ENCODE results near the gene NEK3.
"Not testable (repeated sequence)": the region's sequence is repeated elsewhere in the genome, so short reads cannot be mapped to it uniquely, and the experiment has no call there.

GRCh38 chr13:52170828-52171391 is 11.5 kb upstream of the NEK3 start:
- TF ChIP-seq, protein P1, sequence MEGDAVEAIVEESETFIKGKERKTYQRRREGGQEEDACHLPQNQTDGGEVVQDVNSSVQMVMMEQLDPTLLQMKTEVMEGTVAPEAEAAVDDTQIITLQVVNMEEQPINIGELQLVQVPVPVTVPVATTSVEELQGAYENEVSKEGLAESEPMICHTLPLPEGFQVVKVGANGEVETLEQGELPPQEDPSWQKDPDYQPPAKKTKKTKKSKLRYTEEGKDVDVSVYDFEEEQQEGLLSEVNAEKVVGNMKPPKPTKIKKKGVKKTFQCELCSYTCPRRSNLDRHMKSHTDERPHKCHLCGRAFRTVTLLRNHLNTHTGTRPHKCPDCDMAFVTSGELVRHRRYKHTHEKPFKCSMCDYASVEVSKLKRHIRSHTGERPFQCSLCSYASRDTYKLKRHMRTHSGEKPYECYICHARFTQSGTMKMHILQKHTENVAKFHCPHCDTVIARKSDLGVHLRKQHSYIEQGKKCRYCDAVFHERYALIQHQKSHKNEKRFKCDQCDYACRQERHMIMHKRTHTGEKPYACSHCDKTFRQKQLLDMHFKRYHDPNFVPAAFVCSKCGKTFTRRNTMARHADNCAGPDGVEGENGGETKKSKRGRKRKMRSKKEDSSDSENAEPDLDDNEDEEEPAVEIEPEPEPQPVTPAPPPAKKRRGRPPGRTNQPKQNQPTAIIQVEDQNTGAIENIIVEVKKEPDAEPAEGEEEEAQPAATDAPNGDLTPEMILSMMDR (IDR thresholded peaks at IDR 0.05), result not testable (repeated sequence)
- TF ChIP-seq ZFX (IDR thresholded peaks at IDR 0.05; ENCODE audit: borderline replicate concordance), result not testable (repeated sequence)

All from 22Rv1 (cell line).